IMR-90 (cell line): ENCODE measurements around the gene EPAS1. TPM values are rescaled to one million over a fixed set of nuclear protein-coding genes. Genes with fewer than 3 reads are reported as not detected.
A peak's percentile ranks its signal among the peaks of the same experiment; 100 is the strongest.

ENCODE experiments used
- ATAC-seq: fragments of 200-7000 bp; cut with Tn5 transposase; 2 replicates; pipeline ENCODE4 v1.9.1; 2020; ENCODE audit warnings: low read depth, mild to moderate bottlenecking, moderate library complexity
- BruUV-seq: library from RNA; stranded (reverse); fragments of 400-500 nt; replicated peaks from 2 replicates; lab custom pipeline; 2021; lab: Mats Ljungman, UMichigan
- CTCF ChIA-PET: fragments of 300-600 bp; formaldehyde crosslinking; extraction: SDS; loops from one replicate; lab custom pipeline; 2021; ENCODE audit warnings: antibody characterized with exemption; lab: Yijun Ruan, JAX
- POLR2A ChIA-PET: fragments of 300-600 bp; sonication (Branson Sonifier 250); formaldehyde crosslinking; loops from one replicate; lab custom pipeline; 2022; ENCODE audit warnings: antibody characterized with exemption; ENCODE audit not compliant: unreplicated experiment; lab: Charles Lee
- DNase-seq: peaks from one replicate; pipeline ENCODE4 v3.0.0; 2013
- H2AFZ ChIP-seq: replicated peaks from 2 replicates; pipeline ENCODE3; 2013; ENCODE audit warnings: low read length, mild to moderate bottlenecking; ENCODE audit not compliant: poor library complexity
- H2AK5ac ChIP-seq: 2 replicates; pipeline ENCODE4 v1.6.1; 2013; ENCODE audit warnings: low read depth, low read length, inconsistent platforms
- H2AK9ac ChIP-seq: replicated peaks from 2 replicates; pipeline ENCODE3; 2013; ENCODE audit warnings: mild to moderate bottlenecking, low read depth, low read length, moderate library complexity; ENCODE audit not compliant: poor library complexity
- H2BK120ac ChIP-seq: 2 replicates; pipeline ENCODE4 v1.6.1; 2013; ENCODE audit warnings: low read depth, low read length, inconsistent platforms
- H2BK15ac ChIP-seq: 3 replicates; pipeline ENCODE4 v1.6.1; 2013; ENCODE audit warnings: low read depth, low read length, inconsistent platforms
- H2BK20ac ChIP-seq: 2 replicates; pipeline ENCODE4 v1.6.1; 2013; ENCODE audit warnings: low read depth, mild to moderate bottlenecking, inconsistent platforms, low read length, moderate library complexity
- H2BK5ac ChIP-seq: 2 replicates; pipeline ENCODE4 v1.6.1; 2013; ENCODE audit warnings: mild to moderate bottlenecking, low read depth, low read length, inconsistent platforms; ENCODE audit not compliant: poor library complexity, severe bottlenecking
- H3K14ac ChIP-seq: replicated peaks from 2 replicates; pipeline ENCODE4 v1.6.1; 2013; ENCODE audit warnings: low read depth, low read length, inconsistent platforms
- H3K18ac ChIP-seq: 2 replicates; pipeline ENCODE4 v1.6.1; 2013; ENCODE audit warnings: low read depth, low read length, control low read depth
- H3K23ac ChIP-seq: 2 replicates; pipeline ENCODE4 v1.6.1; 2013; ENCODE audit warnings: low read depth, low read length, inconsistent platforms
- H3K27ac ChIP-seq: 2 replicates; pipeline ENCODE4 v1.5.1; 2013; ENCODE audit warnings: mild to moderate bottlenecking, control low read depth, low read length; ENCODE audit not compliant: insufficient read depth
- H3K27me3 ChIP-seq: 2 replicates; pipeline ENCODE4 v1.6.1; 2013; ENCODE audit warnings: low read length; ENCODE audit not compliant: control insufficient read depth, insufficient read depth
- H3K36me3 ChIP-seq: 2 replicates; pipeline ENCODE4 v1.6.1; 2013; ENCODE audit warnings: low read length, mixed read lengths; ENCODE audit not compliant: control insufficient read depth, insufficient read depth
- H3K4ac ChIP-seq: 2 replicates; pipeline ENCODE4 v1.6.1; 2013; ENCODE audit warnings: low read depth, low read length, inconsistent platforms
- H3K4me1 ChIP-seq: 2 replicates; pipeline ENCODE4 v1.6.1; 2013; ENCODE audit warnings: low read length, mixed read lengths; ENCODE audit not compliant: control insufficient read depth, insufficient read depth
- H3K4me2 ChIP-seq: 2 replicates; pipeline ENCODE4 v1.6.1; 2013; ENCODE audit warnings: low read depth, mild to moderate bottlenecking, control low read depth, low read length, moderate library complexity
- H3K4me3 ChIP-seq: 2 replicates; pipeline ENCODE4 v1.5.1; 2013; ENCODE audit warnings: low read depth, mild to moderate bottlenecking, control low read depth, low read length, moderate library complexity; ENCODE audit not compliant: insufficient read depth
- H3K56ac ChIP-seq: 2 replicates; pipeline ENCODE4 v1.6.1; 2013; ENCODE audit warnings: low read length, inconsistent platforms; ENCODE audit not compliant: insufficient read depth; ENCODE audit errors: extremely low read depth
- H3K79me1 ChIP-seq, 2 experiments: 2 replicates each; pipeline ENCODE4 v1.6.1; 2013; ENCODE audit warnings: low read length in 2 of 2, inconsistent platforms in 1 of 2, low read depth in 1 of 2
- H3K9ac ChIP-seq: 2 replicates; pipeline ENCODE4 v1.6.1; 2013; ENCODE audit warnings: low read depth, low read length, control low read depth
- H3K9me1 ChIP-seq: 2 replicates; pipeline ENCODE4 v1.6.1; 2013; ENCODE audit warnings: low read length, inconsistent platforms; ENCODE audit not compliant: insufficient read depth
- H3K9me3 ChIP-seq: 2 replicates; pipeline ENCODE4 v1.6.1; 2013; ENCODE audit warnings: low read length; ENCODE audit not compliant: control insufficient read depth, insufficient read depth
- H4K20me1 ChIP-seq: 2 replicates; pipeline ENCODE4 v1.6.1; 2013; ENCODE audit warnings: low read length, inconsistent platforms; ENCODE audit not compliant: insufficient read depth
- H4K5ac ChIP-seq: 2 replicates; pipeline ENCODE4 v1.6.1; 2013; ENCODE audit warnings: mild to moderate bottlenecking, low read depth, low read length, control low read depth
- H4K8ac ChIP-seq, 2 experiments: 2 replicates each; pipeline ENCODE4 v1.6.1; 2013; ENCODE audit warnings: low read depth in 2 of 2, low read length in 2 of 2, control low read depth in 1 of 2, inconsistent platforms in 1 of 2
- H4K91ac ChIP-seq: 2 replicates; pipeline ENCODE4 v1.6.1; 2013; ENCODE audit warnings: low read depth, low read length, inconsistent platforms; ENCODE audit not compliant: insufficient read depth
- BHLHE40 ChIP-seq: fragments of 150-350 bp; IDR thresholded peaks from 2 replicates; pipeline ENCODE4 v1.6.1; 2016; ENCODE audit warnings: mild to moderate bottlenecking, low read depth, low read length
- CEBPB ChIP-seq: IDR thresholded peaks from 2 replicates; pipeline ENCODE4 v1.6.1; 2012; ENCODE audit warnings: low read depth, low read length, improper control_type of control experiment
- CHD1 ChIP-seq: IDR thresholded peaks from 2 replicates; pipeline ENCODE4 v1.6.1; 2012; ENCODE audit warnings: low read depth, low read length, improper control_type of control experiment
- FOS ChIP-seq: fragments of 150-350 bp; IDR thresholded peaks from 2 replicates; pipeline ENCODE4 v1.6.1; 2016; ENCODE audit warnings: low read depth, low read length
- MAFK ChIP-seq: IDR thresholded peaks from 2 replicates; pipeline ENCODE4 v1.6.1; 2012; ENCODE audit warnings: low read depth, low read length, improper control_type of control experiment
- MAZ ChIP-seq: IDR thresholded peaks from 2 replicates; pipeline ENCODE4 v1.6.1; 2012; ENCODE audit warnings: low read depth, mild to moderate bottlenecking, low read length, improper control_type of control experiment, moderate library complexity, borderline replicate concordance
- MXI1 ChIP-seq: IDR thresholded peaks from 2 replicates; pipeline ENCODE4 v1.6.1; 2012; ENCODE audit warnings: low read depth, mild to moderate bottlenecking, low read length, moderate library complexity, borderline replicate concordance
- NFE2L2 ChIP-seq: fragments of 150-350 bp; IDR thresholded peaks from 2 replicates; pipeline ENCODE4 v1.6.1; 2016; ENCODE audit warnings: low read depth, mild to moderate bottlenecking, low read length
- POLR2A ChIP-seq: IDR thresholded peaks from 2 replicates; pipeline ENCODE4 v1.6.1; 2012; ENCODE audit warnings: mild to moderate bottlenecking, low read depth, low read length
- RAD21 ChIP-seq: IDR thresholded peaks from 2 replicates; pipeline ENCODE4 v1.6.1; 2012; ENCODE audit warnings: low read length, improper control_type of control experiment
- RCOR1 ChIP-seq: IDR thresholded peaks from 2 replicates; pipeline ENCODE4 v1.6.1; 2012; ENCODE audit warnings: mild to moderate bottlenecking, low read length, improper control_type of control experiment; ENCODE audit not compliant: insufficient replicate concordance
- RFX5 ChIP-seq: IDR thresholded peaks from 2 replicates; pipeline ENCODE4 v1.8.0; 2012; ENCODE audit warnings: low read depth, mild to moderate bottlenecking, low read length, moderate library complexity
- SMC3 ChIP-seq: fragments of 150-350 bp; IDR thresholded peaks from 2 replicates; pipeline ENCODE4 v1.6.1; 2016; ENCODE audit warnings: low read depth, mild to moderate bottlenecking, antibody characterized with exemption, low read length, moderate library complexity
- WGBS, 2 experiments: methylation state at CpG; one replicate each; pipeline versions ENCODE4 v1.1.5 to v1.1.7; 2013; ENCODE audit warnings: missing lambda C conversion rate in 2 of 2; ENCODE audit not compliant: insufficient read length in 1 of 2; ENCODE audit errors: extremely low coverage in 2 of 2; 5-methylcytosine and 5-hydroxymethylcytosine counted together
- dilution Hi-C: fragments of 300-500 bp; cut with HindIII; formaldehyde crosslinking; loops from one replicate; pipeline ENCODE4 v1.14.3; 2018; ENCODE audit warnings: low sequenced_read_pairs; ENCODE audit not compliant: unreplicated experiment
- in situ Hi-C: fragments of 300-500 bp; cut with MboI; formaldehyde crosslinking; loops from 3 replicates; pipeline ENCODE4 v1.14.3; 2019; ENCODE audit warnings: low sequenced_read_pairs, inconsistent platforms, mixed read lengths
- intact Hi-C: fragments of 100-400 bp; cut with micrococcal nuclease; formaldehyde crosslinking; loops from 2 replicates; pipeline ENCODE4 v1.10.0; 2022
- polyA plus RNA-seq, 3 experiments: library from polyadenylated mRNA; depleted of rRNA; stranded (reverse); fragments of >200 nt; gene quantifications; 2 replicates each; pipeline ENCODE4 v1.2.3, GENCODE V29; 2012; ENCODE audit warnings: low replicate concordance in 1 of 3
- total RNA-seq: library from RNA; depleted of rRNA; stranded (reverse); fragments of >200 nt; gene quantifications from 2 replicates; pipeline ENCODE4 v1.2.3, GENCODE V29; 2012
- TF ChIP-seq, protein P1 (sequence below): fragments of 150-350 bp; IDR thresholded peaks from 2 replicates; pipeline ENCODE4 v1.6.1; 2017; ENCODE audit warnings: mild to moderate bottlenecking, antibody characterized with exemption, low read length, low read depth
- TF ChIP-seq, protein P2 (sequence below): conservative IDR thresholded peaks from 2 replicates; pipeline ENCODE4 v1.5.1; 2012; ENCODE audit warnings: mild to moderate bottlenecking, low read depth, low read length, improper control_type of control experiment

Gene EPAS1
- total and polyA plus RNA-seq, 2 of the 4 experiments (the other 2 are of a cell fraction): 40.7 to 120 TPM

DNA sequence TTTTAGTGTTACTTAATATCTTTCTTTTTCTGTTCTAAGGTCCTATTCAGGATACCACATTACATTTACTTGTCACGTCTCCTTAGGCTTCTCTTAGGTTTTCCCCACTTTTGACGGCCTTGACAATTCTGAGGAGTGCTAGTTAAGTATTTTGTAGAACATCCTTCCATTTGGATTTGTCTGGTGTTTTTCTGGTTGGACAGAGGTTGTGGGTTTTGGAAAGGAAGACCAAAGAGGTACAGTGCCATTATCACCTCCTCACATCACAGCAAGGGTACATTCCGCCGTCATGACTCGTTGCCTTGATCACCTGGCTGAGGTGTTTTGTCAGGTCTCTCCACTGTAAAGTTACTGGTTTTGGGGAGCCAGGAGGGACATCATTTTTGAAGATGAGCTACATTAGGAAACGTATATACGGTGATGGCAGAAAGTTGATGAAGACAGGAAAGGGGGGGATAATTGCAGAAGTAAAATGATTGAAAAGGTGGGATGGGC is 93.7 kb downstream of the EPAS1 start:
- no TSS peak for BruUV-seq
- Histone ChIP-seq H3K9ac (no peak overlapping the region), H3K9me1 (peaks cover 14% of the 10 kb centered on the region; the same call in 1 of the 2 replicates), H4K8ac (no peak overlapping the region), H3K14ac (no peak overlapping the region), H3K56ac (no peak overlapping the region), H4K91ac (no peak overlapping the region), H3K18ac (no peak overlapping the region), H3K4ac (no peak overlapping the region), H3K23ac (no peak overlapping the region), H3K27me3 (no peaks in the 10 kb centered on the region), H2AK9ac (no peak overlapping the region), H3K9me3 (no peaks in the 10 kb centered on the region), H2BK5ac (no peak overlapping the region), H2BK120ac (no peak overlapping the region), H3K27ac (no peak overlapping the region), H2BK15ac (no peak overlapping the region), H3K4me3 (no peak overlapping the region), H3K4me2 (no peak overlapping the region), H4K5ac (no peak overlapping the region), H2BK20ac (no peak overlapping the region), H3K36me3 (peaks cover 25% of the 10 kb centered on the region), H2AK5ac (peak overlapping the region; percentile 44), H4K20me1 (no peaks in the 10 kb centered on the region), H3K79me1 (peaks cover 0 to 3% of the 10 kb centered on the region in 2 experiments; a peak in 1 of 4 replicates), H3K4me1 (peaks cover under 1% of the 10 kb centered on the region), H2AFZ (no peak overlapping the region)
- DNase-seq: no peak
- no peak for TF ChIP-seq MAZ
- no peak for TF ChIP-seq FOS
- TF ChIP-seq RFX5: no peak
- TF ChIP-seq, protein P1, sequence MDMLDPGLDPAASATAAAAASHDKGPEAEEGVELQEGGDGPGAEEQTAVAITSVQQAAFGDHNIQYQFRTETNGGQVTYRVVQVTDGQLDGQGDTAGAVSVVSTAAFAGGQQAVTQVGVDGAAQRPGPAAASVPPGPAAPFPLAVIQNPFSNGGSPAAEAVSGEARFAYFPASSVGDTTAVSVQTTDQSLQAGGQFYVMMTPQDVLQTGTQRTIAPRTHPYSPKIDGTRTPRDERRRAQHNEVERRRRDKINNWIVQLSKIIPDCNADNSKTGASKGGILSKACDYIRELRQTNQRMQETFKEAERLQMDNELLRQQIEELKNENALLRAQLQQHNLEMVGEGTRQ: no peak
- TF ChIP-seq CHD1: no peak
- TF ChIP-seq POLR2A: no peak
- TF ChIP-seq RCOR1: no peak
- TF ChIP-seq, protein P2, sequence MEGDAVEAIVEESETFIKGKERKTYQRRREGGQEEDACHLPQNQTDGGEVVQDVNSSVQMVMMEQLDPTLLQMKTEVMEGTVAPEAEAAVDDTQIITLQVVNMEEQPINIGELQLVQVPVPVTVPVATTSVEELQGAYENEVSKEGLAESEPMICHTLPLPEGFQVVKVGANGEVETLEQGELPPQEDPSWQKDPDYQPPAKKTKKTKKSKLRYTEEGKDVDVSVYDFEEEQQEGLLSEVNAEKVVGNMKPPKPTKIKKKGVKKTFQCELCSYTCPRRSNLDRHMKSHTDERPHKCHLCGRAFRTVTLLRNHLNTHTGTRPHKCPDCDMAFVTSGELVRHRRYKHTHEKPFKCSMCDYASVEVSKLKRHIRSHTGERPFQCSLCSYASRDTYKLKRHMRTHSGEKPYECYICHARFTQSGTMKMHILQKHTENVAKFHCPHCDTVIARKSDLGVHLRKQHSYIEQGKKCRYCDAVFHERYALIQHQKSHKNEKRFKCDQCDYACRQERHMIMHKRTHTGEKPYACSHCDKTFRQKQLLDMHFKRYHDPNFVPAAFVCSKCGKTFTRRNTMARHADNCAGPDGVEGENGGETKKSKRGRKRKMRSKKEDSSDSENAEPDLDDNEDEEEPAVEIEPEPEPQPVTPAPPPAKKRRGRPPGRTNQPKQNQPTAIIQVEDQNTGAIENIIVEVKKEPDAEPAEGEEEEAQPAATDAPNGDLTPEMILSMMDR: no peak
- no peak for TF ChIP-seq SMC3
- TF ChIP-seq RAD21: no peak
- no peak for TF ChIP-seq CEBPB
- no peak for TF ChIP-seq MXI1
- no peak for TF ChIP-seq BHLHE40
- TF ChIP-seq MAFK: no peak
- TF ChIP-seq NFE2L2: no peak
- in situ Hi-C loops (no loop called here), dilution Hi-C loops (no loop called here), intact Hi-C loops (no loop called here)
- no peak for ATAC-seq
- POLR2A ChIA-PET: no interaction called here
- 100% methylated on average over 3 of the region's 7 CpGs; no CpG with 5 or more reads in 1 of the 2 experiments for WGBS, 2 experiments
- CTCF ChIA-PET: no interaction called here
